Stimulated activated naive CD8-positive, alpha-beta T cell treated with anti-CD3 and anti-CD28 coated beads, Interleukin-15, Interleukin-2, amounts not matched to agents 100 ng/mL and 50 ng/mL, for 24 hours (primary cell): ENCODE measurements around the gene YWHAB.

Source experiments
- H3K27ac Mint-ChIP-seq: one replicate; pipeline ENCODE4 v1.8.0; 2021; ENCODE audit warnings: mild to moderate bottlenecking, mixed read lengths
- H3K27me3 Mint-ChIP-seq: one replicate; pipeline ENCODE4 v1.8.0; 2021; ENCODE audit warnings: mixed read lengths
- H3K36me3 Mint-ChIP-seq: one replicate; pipeline ENCODE4 v1.8.0; 2021; ENCODE audit warnings: low read depth, mixed read lengths
- H3K4me1 Mint-ChIP-seq: one replicate; pipeline ENCODE4 v1.8.0; 2021; ENCODE audit warnings: low read depth, mixed read lengths
- H3K4me3 Mint-ChIP-seq: one replicate; pipeline ENCODE4 v1.8.0; 2021; ENCODE audit warnings: mild to moderate bottlenecking, mixed read lengths
- H3K9me3 Mint-ChIP-seq: one replicate; pipeline ENCODE4 v1.8.0; 2021; ENCODE audit warnings: mixed read lengths

The YWHAB gene

GRCh38 chr20:44946271-44946852, 60.9 kb downstream of the YWHAB start:
- H3K36me3 Mint-ChIP-seq, result peaks cover 86% of the 10 kb centered on the region
- H3K9me3 Mint-ChIP-seq, result no peaks in the 10 kb centered on the region
- H3K4me1 Mint-ChIP-seq, result no peaks in the 10 kb centered on the region
- H3K27me3 Mint-ChIP-seq, result no peaks in the 10 kb centered on the region
- no peak overlapping the region for H3K4me3 Mint-ChIP-seq
- no peak overlapping the region for H3K27ac Mint-ChIP-seq

- Mint-ChIP-seq H3K4me1 (peaks cover 5% of the 10 kb centered on the region), H3K27ac (no peak overlapping the region), H3K27me3 (no peaks in the 10 kb centered on the region), H3K4me3 (no peak overlapping the region), H3K36me3 (peaks cover 91% of the 10 kb centered on the region), H3K9me3 (no peaks in the 10 kb centered on the region)
Observed at GRCh38 chr20:44948107-44948506, 62.6 kb downstream of the YWHAB start.

DNA sequence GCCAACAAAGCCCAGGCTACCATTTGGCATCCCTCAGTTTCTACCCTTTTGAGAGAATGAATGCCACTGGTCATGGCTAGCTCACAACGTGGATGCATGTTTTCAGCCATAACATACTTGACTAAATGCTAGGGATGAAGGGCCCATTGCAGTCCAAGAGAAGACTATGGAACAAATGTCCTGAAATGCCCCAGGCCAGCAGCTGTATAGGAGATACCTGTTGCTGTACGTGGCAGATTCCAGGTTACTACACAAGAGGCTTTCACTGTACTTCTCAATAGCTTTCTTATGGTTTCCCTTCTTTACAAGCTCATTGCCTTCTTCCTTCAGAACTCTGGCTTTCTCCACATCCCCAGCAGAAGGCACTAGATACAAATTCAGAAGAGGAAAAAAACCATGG, 63.0 kb downstream of the YWHAB start:
- H3K4me3 Mint-ChIP-seq, result no peak overlapping the region
- H3K27ac Mint-ChIP-seq, result no peak overlapping the region
- H3K27me3 Mint-ChIP-seq, result no peaks in the 10 kb centered on the region
- peaks cover 93% of the 10 kb centered on the region for H3K36me3 Mint-ChIP-seq
- H3K9me3 Mint-ChIP-seq, result no peaks in the 10 kb centered on the region
- H3K4me1 Mint-ChIP-seq, result peaks cover 9% of the 10 kb centered on the region

DNA sequence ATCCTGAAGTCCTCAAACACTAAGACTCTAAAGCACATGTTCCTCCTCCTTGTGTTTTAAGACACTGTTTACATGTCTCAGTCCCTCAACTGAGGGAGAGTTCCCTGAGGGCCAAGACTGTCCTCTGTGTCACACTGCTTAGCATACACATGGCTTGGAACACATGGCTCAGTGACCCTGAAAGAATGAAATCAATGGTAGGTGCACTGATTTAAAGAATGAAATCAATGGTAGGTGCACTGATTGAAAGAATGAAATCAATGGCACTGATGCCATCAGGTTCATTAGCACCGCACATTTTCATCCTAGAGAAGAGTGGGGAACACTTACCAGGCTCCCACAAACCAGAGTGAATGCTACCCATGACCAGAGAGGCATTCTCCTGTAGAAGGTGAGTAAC, 64.9 kb downstream of the YWHAB start:
- Mint-ChIP-seq H3K27ac (peak overlapping the region; percentile 15), H3K36me3 (peaks cover 94% of the 10 kb centered on the region)

DNA sequence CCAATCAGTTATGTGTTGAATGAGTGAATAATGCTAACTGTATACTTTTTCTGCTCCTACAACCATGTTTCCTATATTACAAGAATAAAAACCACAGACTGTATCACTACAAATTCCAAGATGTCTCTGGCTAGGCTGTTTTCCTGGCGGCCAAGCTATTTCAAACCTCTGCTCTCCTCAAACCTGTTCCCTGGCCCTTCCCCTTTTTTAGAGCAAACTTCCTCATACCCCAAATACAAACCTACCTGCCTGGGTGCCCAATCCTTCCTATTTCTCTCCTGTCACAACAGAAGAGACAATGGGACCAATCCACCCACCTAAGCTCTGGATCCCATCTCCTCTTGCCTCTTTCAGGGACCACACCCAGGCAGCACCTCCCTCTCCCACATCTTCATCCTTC, 67.2 kb downstream of the YWHAB start:
- Mint-ChIP-seq H3K9me3 (no peaks in the 10 kb centered on the region), H3K27ac (peak overlapping the region; percentile 66), H3K36me3 (peaks cover 96% of the 10 kb centered on the region), H3K4me3 (no peak overlapping the region), H3K27me3 (no peaks in the 10 kb centered on the region), H3K4me1 (peaks cover 42% of the 10 kb centered on the region)

More for the DNA sequence above, 64.9 kb downstream of the YWHAB start:
- Mint-ChIP-seq H3K9me3 (no peaks in the 10 kb centered on the region), H3K27me3 (no peaks in the 10 kb centered on the region), H3K4me1 (peaks cover 19% of the 10 kb centered on the region), H3K4me3 (no peak overlapping the region)

DNA sequence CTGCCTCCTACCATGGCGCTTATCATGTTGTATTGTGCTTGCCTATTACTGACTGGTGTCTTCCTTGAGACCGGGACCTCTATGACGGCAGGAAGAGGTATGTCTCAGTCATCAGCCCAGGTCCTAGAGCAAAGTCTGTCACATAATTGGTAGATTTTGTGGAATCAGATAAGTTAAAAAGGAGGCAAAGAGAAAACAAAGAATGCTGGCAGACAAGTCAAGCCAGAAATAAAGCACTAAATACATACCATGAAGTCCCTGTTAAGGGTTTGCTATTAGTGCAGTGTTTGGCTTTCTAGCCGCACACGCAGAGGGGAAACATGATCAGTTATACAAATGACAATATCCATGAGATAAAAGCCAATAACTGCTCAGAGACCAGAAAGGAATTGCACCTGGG, 68.7 kb downstream of the YWHAB start:
- Mint-ChIP-seq H3K4me1 (peaks cover 56% of the 10 kb centered on the region), H3K4me3 (no peak overlapping the region), H3K36me3 (peaks cover 98% of the 10 kb centered on the region), H3K9me3 (no peaks in the 10 kb centered on the region), H3K27ac (peak overlapping the region; percentile 66), H3K27me3 (no peaks in the 10 kb centered on the region)

- no peak overlapping the region for H3K27ac Mint-ChIP-seq
Observed at GRCh38 chr20:44955270-44955669, 69.8 kb downstream of the YWHAB start.

DNA sequence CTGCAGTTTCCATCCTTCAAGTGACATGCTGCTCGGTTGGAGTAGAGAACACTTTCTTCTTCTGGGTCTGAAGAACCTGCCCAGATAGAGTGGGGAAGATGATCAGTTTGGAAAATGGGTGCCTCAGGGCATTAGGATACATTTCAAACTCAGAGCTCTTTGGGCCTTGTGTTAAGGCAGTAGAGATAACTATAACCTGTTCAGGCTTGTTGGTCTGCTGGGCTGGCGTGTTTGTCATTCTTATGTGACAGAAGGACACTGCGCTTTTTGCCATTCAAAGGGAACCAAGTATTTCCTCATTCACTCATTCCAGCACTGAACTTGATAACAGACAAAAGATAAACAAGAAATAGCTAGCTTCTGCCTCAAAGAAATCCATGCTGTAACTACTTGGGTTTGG, 70.9 kb downstream of the YWHAB start:
- Mint-ChIP-seq H3K4me3 (no peak overlapping the region), H3K36me3 (peaks cover 85% of the 10 kb centered on the region), H3K4me1 (peaks cover 74% of the 10 kb centered on the region), H3K27ac (no peak overlapping the region), H3K27me3 (no peaks in the 10 kb centered on the region), H3K9me3 (no peaks in the 10 kb centered on the region)

More at GRCh38 chr20:44955270-44955669, 69.8 kb downstream of the YWHAB start:
- H3K4me3 Mint-ChIP-seq, result no peak overlapping the region
- H3K4me1 Mint-ChIP-seq, result peaks cover 62% of the 10 kb centered on the region
- H3K9me3 Mint-ChIP-seq, result no peaks in the 10 kb centered on the region
- H3K36me3 Mint-ChIP-seq, result peaks cover 94% of the 10 kb centered on the region
- H3K27me3 Mint-ChIP-seq, result no peaks in the 10 kb centered on the region
